HG02981 (cell line): ENCODE data around the gene ADSL.

Experiments used
- ATAC-seq: cut with Tn5 transposase; IDR thresholded peaks from one replicate; pipeline ENCODE4 v1.9.1; 2021; ENCODE audit warnings: mild to moderate bottlenecking, moderate library complexity; ENCODE audit not compliant: unreplicated experiment

ADSL gene

DNA sequence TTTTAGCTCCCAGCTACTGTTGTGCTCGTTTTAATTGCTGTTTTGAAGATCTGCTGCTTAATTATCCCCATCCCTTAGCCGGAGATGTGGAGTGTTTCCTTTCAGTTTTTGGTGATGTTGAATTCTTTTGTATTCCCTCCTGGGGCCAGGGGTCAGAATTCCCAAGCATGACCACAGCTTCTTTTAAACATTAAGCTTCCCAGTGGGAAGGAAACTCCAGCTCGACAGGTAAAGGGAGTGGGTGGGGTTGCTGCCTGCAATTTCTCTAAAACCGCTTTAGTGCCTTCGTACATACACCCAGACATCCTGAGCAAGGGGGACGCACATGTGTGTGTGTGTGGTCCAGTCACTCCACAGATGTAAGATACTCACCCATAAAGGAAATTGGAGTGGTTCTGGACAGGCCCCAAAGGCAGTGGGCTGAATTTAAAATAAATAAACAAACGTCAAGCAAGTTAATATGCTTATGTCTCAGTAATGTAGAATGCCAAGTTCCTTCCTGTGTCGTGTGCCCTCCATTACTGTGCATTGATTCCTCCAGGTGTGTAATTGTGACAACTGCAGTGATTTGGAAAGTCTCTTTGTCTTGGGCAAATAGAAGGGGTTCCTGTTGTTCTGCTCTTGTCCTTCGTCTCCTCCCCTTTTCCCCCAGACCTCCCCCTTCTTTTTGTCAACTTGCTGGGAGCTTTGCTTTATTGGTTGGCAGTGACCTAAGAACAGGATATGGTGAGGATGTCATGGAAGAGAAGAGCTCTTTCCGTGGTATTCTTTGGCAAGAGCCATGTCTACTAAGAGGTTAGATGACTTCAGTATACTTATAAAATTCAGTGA lies 19.2 kb upstream of the ADSL start:
- ATAC-seq, result no peak

DNA sequence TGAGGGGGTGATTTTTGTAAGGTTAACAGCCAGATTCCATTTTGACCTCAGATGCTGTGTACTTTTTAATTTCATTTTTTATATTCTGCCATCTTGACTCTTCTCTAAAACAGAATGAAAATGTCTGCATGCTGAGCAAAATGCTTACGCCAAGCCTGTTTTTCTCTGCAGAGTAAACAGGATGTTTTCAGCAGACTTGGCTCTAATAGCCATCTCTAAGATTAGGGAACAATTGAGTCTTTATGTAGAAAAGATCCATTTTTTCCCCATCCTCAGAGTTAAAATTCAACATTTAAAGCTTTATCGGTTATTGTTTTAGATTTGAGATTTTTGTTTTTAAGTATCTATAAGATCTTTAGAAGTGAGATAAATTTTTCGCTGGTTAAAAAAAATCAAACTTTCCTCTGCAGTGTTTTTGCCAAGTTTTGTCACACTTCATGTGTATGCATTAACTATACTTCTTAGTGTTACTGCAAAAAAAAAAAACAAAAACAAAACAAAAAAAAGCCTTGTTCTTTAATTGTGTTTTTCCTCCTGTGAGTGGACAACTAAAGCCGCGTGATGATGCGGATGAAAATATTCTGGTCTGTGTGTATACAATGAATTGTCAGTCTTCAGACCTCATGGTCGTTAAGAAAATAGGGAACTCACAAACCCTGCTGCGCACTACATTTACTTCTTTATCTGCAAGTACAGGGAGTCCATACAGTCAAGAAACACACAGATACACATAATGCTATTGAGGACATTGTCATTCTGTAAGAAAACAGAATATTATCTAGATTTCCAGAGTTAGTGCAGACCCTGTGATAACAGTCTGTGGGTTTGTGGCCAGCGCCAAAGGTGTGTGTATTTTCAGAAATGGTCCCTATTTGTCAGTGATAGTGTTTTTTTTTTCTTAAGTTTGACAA lies 17.5 kb upstream of the ADSL start:
- no peak for ATAC-seq

DNA sequence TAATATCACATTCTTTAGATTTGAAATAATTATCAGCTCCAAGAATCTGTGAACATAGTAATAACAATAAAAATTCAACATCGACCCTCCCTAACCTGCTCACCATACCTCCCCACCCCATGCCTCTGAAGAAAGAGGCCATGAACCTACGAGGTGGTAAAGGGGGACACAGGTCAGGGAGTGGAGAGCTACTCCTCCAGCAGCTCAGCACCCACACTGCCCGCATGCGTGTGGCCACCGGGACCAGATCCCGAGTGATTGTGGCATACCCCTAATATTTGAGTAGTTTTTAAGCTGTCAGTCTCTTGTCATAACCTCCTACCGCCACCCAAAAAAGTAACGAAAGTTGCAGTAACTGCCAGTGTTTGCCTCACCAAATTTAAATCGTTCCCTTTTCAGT lies 16.8 kb upstream of the ADSL start:
- ATAC-seq, result no peak

DNA sequence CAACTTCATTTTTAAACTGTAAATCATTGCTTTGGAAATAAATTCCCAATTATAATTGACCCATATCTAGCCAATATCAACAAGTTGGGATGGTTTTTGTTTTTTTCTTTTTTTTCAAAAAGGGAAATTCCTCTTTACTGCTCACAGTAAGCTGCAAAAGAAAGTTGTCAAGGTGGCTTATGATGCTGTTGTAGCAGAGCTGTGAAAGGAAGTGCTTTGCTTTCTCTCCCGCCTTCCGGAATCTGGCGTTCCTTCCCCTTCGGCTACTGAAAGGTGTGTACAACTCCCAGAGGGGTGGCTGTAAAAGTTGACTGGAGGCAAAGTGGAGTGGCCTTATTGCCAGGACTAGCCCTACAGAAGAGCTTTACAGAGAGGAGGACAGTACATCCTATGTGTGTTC lies 16.2 kb upstream of the ADSL start:
- ATAC-seq, result no peak

DNA sequence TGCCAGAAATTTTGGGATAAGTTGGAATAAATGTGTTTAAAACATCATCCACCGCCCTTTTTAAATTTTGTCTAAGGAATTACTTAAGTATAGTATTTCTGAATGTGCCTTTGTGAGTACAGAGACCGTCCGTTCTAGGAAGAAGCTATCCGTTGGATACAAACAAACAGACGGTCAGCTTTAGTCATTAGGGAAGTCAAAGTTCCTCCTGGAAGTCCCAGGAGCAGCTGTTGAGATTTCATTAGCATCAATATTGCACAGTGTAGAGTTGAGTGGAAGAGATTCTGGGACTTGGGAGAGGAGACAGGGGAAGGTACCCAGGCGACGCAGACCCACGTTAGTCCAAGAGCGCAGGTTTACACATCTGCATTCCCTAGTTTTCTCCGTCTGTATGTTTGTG lies 15.7 kb upstream of the ADSL start:
- ATAC-seq, result no peak

DNA sequence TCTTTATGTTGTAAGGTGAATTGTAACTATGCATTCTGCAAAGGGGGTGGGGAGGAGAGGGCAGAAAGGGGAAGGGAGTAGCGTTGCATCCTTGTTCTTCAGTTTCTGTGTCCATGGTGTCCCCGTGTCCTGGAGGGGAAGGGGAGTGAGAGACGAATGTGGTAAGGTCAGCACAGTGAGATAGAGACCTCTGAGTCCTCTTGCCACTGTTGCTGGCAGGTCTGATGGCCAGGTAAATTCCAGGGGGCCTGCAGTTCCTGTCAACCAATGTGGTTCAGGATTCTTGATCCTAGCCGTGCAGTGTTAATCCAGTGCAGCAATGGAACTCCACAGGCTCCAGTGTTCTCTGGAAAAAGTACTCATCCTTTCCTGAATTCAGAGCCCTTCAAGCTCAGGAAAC lies 14.6 kb upstream of the ADSL start:
- ATAC-seq, result no peak

DNA sequence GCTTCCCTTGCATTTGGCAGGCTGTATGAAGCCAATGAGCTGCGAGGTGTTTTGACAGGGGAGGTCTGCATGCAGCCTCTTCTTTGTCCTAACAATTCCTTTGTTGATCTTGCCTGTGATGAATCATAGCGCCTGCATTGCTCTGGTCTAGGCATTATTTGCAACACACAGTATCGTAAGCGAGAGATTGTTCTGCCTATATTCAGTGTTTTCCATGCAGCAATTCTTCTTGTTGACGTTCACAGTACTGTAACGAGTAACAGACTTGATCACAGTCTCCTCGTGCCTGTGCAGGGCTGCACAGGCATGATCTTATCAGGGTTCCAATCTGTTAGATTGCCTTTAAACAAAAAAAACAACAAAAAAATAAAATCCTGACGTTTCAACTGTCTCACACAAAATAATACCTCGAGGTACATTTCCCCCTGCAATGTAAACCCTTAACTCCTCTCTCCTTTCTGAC lies 13.9 kb upstream of the ADSL start:
- no peak for ATAC-seq

DNA sequence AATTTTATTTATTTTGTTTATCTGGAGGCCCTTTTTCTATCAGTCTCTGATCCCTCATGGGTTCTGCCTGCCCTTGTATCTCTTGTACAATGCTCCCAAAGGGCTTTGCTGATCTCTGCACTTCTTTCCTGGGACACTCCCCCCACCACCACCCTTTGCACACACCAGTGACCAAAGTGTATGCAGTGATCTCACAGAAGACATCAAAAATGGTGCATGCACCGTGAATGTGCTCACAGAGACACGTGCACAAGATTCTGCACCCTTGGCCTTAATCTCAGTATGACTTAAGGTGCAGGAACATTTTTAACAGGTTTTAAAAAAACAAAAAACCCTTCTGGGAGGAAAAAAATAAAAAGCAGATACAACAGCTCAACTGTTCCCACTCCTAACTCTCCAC lies 12.2 kb upstream of the ADSL start:
- no peak for ATAC-seq

DNA sequence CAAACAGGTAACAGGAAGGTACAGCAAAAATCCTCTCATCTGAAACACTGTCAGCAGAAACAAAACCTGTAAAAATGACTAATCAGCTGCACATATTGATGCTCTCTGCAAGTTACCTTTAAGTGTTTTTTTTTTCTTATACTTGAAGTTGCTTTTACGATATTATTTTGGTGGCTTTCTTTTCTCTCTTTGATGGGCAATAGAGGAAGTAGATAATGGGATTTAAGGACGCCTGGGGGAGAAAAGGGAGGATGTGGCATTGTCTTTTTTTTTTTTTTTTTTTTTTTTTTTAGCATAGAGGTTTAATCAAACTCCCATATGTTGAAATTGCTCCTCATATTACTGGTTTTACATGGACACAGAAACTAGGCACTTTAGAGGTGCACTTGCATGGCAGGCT lies 11.4 kb upstream of the ADSL start:
- no peak for ATAC-seq

DNA sequence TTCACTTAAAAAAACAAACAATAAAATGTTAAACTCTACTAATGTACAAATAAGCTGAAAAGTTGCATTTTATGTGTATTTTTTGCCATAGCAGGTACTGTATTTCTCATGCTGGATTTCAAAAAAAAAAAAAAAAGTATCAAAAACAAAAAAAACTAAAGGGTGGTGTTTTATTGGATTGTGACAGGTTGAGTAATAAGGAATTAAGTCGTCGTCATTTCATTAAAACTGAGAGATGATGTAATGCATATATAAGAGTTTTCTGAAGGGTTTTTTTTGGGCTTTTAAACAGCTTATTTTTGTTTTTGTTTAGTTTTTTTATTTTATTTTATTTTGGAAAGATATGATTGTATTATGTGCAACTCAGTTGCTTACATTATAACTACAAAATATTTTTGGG lies 10.9 kb upstream of the ADSL start:
- ATAC-seq, result no peak

DNA sequence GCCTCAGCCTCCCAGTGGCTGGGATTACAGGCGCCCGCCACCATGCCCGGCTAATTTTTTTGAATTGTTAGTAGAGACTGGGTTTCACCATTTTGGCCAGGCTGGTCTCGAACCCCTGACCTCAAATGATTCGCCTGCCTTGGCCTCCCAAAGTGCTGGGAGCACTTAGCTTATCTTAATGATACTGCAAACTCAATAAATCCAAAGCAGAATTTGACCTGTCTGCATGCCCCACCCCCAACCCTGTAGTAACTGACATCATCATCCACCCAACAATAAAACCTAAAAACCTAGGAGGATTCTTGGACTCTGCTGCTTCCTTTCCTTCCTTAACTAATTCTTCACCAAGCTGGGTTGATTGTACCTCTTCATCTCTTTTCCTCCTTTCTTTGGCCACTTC lies 6.3 kb upstream of the ADSL start:
- ATAC-seq, result no peak

DNA sequence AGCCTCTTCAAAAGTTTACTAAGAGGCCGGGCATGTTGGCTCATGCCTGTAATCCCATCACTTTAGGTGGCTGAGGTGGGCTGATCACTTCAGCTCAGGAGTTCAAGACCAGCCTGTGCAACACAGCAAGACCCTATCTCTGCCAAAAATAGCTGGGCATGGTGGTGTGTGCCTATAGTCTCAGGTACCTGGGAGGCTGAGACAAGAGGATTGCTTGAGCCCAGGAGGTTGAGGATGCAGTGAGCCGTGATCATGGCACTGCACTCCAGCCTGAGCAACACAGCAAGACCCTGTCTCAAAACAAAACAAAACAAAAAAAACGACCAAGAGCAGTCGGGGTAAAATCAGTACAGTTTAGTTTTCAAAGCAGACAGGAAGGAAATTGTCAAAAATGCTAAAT lies 4.7 kb upstream of the ADSL start:
- no peak for ATAC-seq

DNA sequence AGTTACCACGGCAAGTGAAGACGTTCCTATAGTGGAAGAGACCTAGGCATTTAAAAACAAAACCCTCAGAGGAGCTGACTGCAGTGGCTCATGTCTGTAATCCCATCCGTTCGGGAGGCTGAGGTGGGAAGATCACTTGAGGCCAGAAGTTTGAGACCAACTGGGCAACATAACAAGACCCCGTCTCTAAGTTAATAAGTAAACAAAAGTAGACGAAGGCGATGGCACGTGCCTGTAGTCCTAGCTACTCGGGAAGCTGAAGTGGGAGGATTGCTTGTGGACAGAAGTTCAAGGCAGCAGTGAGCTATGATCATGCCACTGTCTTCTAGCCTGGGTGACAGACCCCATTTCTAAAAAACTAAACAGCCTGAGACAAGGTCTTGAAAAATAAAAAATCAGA lies 3.8 kb upstream of the ADSL start:
- no peak for ATAC-seq

DNA sequence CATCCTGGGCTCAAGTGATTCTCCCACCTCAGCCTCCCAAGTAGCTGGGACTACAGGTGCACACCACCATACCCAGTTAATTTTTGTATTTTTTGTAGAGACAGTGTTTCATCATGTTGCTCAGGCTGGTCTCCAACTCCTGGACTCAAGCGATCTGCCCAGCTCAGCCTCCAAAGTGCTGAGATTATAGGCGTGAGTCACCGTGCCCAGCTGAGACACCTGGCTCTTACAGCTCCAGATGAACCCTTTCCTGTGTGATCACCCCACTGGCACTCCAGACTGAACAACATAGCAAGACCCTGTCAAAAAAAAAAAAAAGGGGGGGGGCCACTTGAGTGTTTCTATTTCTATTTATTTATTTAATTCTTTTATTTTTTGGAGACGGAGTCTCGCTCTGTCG lies 1.0 kb upstream of the ADSL start:
- no peak for ATAC-seq

DNA sequence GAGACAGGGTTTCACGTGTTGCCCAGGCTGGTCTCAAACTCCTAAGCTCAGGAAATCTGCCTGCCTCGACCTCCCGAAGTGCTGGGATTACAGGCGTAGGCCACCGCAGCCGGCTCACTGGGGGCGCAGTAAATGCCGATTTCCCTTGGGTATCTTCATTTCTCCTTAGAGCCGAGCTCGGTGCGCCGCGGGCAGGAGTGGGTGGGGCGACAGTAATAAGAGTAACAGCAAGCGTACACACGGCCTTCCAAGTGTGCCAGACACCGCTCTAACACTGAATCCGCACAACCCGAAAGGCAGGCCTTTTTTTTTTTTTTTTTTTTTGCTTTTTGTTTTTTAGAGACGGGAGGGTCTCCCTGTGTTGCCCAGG lies 500 bp upstream of the ADSL start:
- ATAC-seq, result peak; percentile 15

DNA sequence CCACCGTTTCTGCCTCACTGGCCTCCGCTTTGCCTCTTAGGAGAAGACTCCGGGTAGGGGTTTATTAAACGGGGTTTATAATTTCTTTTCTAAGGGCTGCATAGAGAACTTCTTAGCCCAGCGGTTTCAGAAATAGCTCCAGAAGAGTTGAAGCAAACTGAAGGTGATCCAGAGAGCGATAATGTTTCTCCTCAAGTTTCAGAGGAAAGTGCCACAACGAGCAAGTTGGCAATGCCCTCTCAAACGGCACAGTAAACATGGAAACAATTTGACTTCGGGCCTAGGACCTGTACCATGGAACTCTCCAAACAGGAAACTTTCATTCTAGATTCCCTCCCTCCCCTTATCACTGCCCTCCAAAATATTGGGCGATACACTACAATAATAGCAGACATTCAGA lies 1.0 kb downstream of the ADSL start:
- no peak for ATAC-seq

DNA sequence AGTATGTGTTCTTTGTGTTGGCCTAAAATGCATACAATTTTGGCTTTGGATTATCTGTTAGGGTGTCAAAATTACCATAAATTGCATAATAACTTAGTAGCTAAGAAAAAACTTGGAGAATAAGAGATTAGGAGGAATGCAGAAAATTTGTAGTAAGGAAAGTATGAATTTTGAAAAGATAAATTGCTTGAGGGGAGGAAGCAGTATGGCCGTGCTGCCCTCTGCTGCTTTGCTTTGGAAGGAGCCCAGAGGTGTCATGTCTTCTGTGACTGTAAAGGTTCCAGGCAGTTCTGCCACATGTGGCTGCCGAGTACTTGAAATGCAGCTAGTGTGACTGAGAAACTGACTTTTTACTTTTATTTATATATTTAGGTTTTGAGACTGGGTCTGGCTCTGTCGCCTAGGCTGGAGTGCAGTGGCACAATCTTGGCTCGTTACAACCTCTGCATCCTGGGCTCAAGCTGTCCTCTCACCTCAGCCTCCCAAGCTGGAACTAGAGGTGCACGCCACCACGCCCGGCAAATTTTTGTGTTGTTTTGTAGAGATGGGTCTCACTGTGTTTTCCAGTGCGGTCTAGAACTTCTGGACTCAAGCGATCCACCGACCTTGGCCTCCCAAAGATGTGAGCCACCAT lies 1.8 kb downstream of the ADSL start:
- ATAC-seq, result no peak

DNA sequence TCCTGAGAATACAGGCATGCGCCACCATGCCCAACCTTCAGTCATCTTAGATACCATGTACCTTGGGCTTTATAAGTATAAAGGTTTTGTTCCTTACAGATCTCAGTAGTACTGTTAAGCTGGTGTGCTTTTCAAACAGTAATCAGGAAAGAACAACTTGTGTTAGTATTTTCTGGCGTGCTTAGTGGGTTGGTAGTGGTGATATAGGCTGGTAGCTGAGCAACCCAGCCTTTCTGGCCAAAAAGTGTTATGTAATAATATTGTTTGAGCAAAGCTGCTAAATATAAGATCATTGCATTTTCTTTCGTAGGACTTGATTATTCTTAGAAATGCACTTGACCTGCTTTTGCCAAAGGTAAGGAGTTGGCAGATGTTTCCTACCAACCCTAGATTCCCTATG lies 6.5 kb downstream of the ADSL start:
- no peak for ATAC-seq

DNA sequence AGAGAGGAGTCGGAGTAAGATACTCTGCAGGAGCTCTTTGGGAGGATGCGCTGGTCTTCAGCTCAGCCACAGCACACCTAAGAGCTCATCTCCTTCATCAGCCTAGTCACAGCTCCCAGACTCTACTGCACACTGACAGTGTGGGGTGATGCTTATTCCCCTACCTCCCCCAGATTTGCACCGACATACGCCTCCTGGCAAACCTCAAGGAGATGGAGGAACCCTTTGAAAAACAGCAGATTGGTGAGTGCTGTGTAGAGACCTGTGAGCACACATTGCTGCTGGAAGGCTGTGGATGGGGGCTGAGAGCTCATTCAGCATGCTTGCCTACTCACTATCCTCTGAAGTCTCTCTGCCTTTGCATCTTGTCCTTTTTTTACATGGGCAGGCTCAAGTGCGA lies 14.8 kb downstream of the ADSL start:
- ATAC-seq, result no peak

DNA sequence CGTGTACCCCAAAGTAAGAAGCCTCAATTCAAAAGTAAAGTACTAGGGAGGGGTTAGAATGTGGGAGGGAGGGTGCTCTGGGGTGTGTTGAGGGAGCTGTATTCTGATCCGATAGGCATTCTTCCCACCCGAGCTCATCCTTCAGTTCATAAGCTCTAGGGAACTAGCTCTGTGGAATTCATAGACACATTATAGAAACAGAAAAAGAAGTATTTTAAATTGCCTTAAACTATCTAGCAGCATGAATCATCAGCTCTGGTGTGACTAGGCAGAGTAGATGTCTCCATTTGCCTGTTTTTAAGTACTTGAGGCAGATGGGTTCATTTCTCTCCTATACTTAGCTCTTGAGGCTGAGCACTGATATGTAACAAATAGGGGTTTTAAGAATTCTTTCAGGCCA lies 16.8 kb downstream of the ADSL start:
- no peak for ATAC-seq

DNA sequence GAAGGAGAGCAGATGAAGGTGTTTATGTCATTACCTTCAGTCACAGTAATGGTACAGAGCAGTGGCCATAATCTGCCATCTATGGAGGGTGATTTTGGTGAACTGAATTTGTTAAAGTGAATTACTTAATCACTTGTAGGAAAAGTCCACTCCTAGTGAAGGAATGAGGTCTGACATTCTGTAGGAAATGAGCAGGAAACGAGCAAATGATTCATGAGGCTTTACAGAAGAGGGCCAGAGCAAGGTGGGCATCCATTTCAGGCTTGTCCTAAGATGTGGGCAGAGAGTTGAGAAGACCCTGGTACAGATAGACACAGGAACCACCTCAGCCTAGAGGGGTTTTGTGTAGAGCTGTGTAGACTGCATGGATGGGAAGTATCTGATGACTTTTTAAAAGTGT lies 18.1 kb downstream of the ADSL start:
- no peak for ATAC-seq

DNA sequence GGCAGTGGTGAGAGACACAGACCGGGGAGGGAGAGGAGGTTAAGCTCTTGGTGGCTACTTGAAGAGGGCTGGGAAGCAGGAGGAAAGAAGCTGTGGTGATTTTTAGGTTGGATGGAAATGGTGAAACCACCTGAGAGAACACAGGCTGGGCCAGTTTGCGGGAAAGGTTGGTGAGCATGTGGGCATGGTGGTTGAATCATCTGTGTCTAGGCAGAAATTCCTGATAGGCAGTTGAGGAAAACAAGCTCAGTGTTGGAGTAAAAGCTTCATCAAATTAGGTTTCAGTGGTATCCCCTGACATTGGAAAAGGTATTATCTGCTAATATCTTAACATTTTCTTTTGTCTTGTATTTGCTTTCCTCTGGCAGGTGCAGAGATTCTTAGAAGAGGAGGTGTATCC lies 19.8 kb downstream of the ADSL start:
- no peak for ATAC-seq
